WTC11 (cell line): Measurements from ENCODE around the gene ZNF521. TPM values are rescaled to one million over a fixed set of nuclear protein-coding genes. Genes with fewer than 3 reads are reported as not detected.

Experiments used
- ATAC-seq: fragments of 200-7000 bp; cut with Tn5 transposase; 2 replicates; pipeline ENCODE4 v1.10.0; 2021; ENCODE audit warnings: mild to moderate bottlenecking, moderate library complexity
- CTCF ChIA-PET: fragments of 300-600 bp; sonication (Branson Sonifier 250); formaldehyde crosslinking; loops from one replicate; lab custom pipeline; 2021; ENCODE audit warnings: antibody characterized with exemption; lab: Charles Lee
- POLR2A ChIA-PET: fragments of 350-600 bp; sonication (Branson Sonifier 250); formaldehyde crosslinking; loops from one replicate; lab custom pipeline; 2021; ENCODE audit warnings: antibody characterized with exemption; lab: Charles Lee
- DNase-seq: peaks from one replicate; pipeline ENCODE4 v3.0.0; 2021; ENCODE audit warnings: low spot score
- H3K27ac Mint-ChIP-seq: 2 replicates; pipeline ENCODE4 v1.8.0; 2021; ENCODE audit warnings: mixed read lengths
- H3K27me3 Mint-ChIP-seq: 2 replicates; pipeline ENCODE4 v1.8.0; 2021; ENCODE audit warnings: low read depth, mild to moderate bottlenecking, moderate library complexity, mixed read lengths
- H3K36me3 Mint-ChIP-seq: 2 replicates; pipeline ENCODE4 v1.8.0; 2021; ENCODE audit warnings: mixed read lengths
- H3K4me1 Mint-ChIP-seq: 2 replicates; pipeline ENCODE4 v1.8.0; 2022; ENCODE audit warnings: mixed read lengths
- H3K4me3 Mint-ChIP-seq: 2 replicates; pipeline ENCODE4 v1.8.0; 2021; ENCODE audit warnings: mild to moderate bottlenecking, moderate library complexity, mixed read lengths
- H3K9me3 Mint-ChIP-seq: 2 replicates; pipeline ENCODE4 v1.8.0; 2021; ENCODE audit warnings: mixed read lengths
- ARID4B ChIP-seq: sonication (generic); formaldehyde crosslinking; IDR thresholded peaks from 2 replicates; pipeline ENCODE4 v1.8.0; 2023; ENCODE audit warnings: missing genetic modification reagents, mild to moderate bottlenecking, borderline replicate concordance
- ELF4 ChIP-seq: sonication (generic); formaldehyde crosslinking; IDR thresholded peaks from 2 replicates; pipeline ENCODE4 v1.8.1; 2022; ENCODE audit warnings: low read depth, mild to moderate bottlenecking, moderate library complexity, missing genetic modification reagents
- ESRRA ChIP-seq: sonication (generic); formaldehyde crosslinking; IDR thresholded peaks from 2 replicates; pipeline ENCODE4 v1.8.1; 2022; ENCODE audit warnings: mild to moderate bottlenecking, missing genetic modification reagents, borderline replicate concordance
- ETV6 ChIP-seq: sonication (generic); formaldehyde crosslinking; IDR thresholded peaks from 2 replicates; pipeline ENCODE4 v1.8.1; 2022; ENCODE audit warnings: mild to moderate bottlenecking, missing genetic modification reagents
- FOXJ3 ChIP-seq: sonication (generic); formaldehyde crosslinking; IDR thresholded peaks from 2 replicates; pipeline ENCODE4 v1.9.0; 2021; ENCODE audit warnings: missing genetic modification reagents, mild to moderate bottlenecking, borderline replicate concordance
- HMGA2 ChIP-seq: fragments of 250-450 bp; sonication (Bioruptor Pico); IDR thresholded peaks from 2 replicates; pipeline ENCODE4 v1.4.0; 2021; ENCODE audit warnings: mild to moderate bottlenecking, moderate library complexity
- OVOL2 ChIP-seq: fragments of 250-450 bp; sonication (Bioruptor Pico); IDR thresholded peaks from 2 replicates; pipeline ENCODE4 v1.9.0; 2021; ENCODE audit warnings: mild to moderate bottlenecking, borderline replicate concordance
- RELA ChIP-seq: sonication (generic); formaldehyde crosslinking; IDR thresholded peaks from 2 replicates; pipeline ENCODE4 v1.8.1; 2022; ENCODE audit warnings: missing genetic modification reagents, mild to moderate bottlenecking, borderline replicate concordance
- ZBTB21 ChIP-seq: sonication (generic); formaldehyde crosslinking; IDR thresholded peaks from 2 replicates; pipeline ENCODE4 v1.8.1; 2023; ENCODE audit warnings: mild to moderate bottlenecking, missing genetic modification reagents, borderline replicate concordance
- ZNF138 ChIP-seq: sonication (generic); formaldehyde crosslinking; conservative IDR thresholded peaks from 2 replicates; pipeline ENCODE4 v1.8.1; 2022; ENCODE audit warnings: mild to moderate bottlenecking, moderate library complexity, missing genetic modification reagents
- ZNF263 ChIP-seq: sonication (generic); formaldehyde crosslinking; IDR thresholded peaks from 2 replicates; pipeline ENCODE4 v1.8.1; 2022; ENCODE audit warnings: low read depth, mild to moderate bottlenecking, moderate library complexity, missing genetic modification reagents
- ZNF425 ChIP-seq: fragments of 250-450 bp; sonication (Bioruptor Pico); conservative IDR thresholded peaks from 2 replicates; pipeline ENCODE4 v1.9.0; 2021; ENCODE audit warnings: mild to moderate bottlenecking
- total RNA-seq: library from RNA; stranded (reverse); gene quantifications from 3 replicates; pipeline ENCODE4 v1.2.3, GENCODE V29; 2021
- TF ChIP-seq, protein P1 (sequence below): sonication (generic); formaldehyde crosslinking; IDR thresholded peaks from 2 replicates; pipeline ENCODE4 v1.8.1; 2022; ENCODE audit warnings: missing genetic modification reagents, borderline replicate concordance
- TF ChIP-seq, protein P2 (sequence below): fragments of 200-600 bp; IDR thresholded peaks from 2 replicates; pipeline ENCODE4 v1.8.0; 2022; ENCODE audit warnings: antibody characterized with exemption
- TF ChIP-seq, protein P3 (sequence below): sonication (generic); formaldehyde crosslinking; IDR thresholded peaks from 2 replicates; pipeline ENCODE4 v1.8.1; 2023; ENCODE audit warnings: mild to moderate bottlenecking, moderate library complexity, missing genetic modification reagents

The ZNF521 gene
- total RNA-seq, 1 experiment from 2014 or later, result 15.3 TPM

- no peak for TF ChIP-seq ELF4 (CRISPR knock-in tag)
- TF ChIP-seq ZNF138 (CRISPR knock-in tag), result no peak
- no peak for TF ChIP-seq OVOL2
- no peak for TF ChIP-seq ARID4B (CRISPR knock-in tag)
Observed at GRCh38 chr18:25365242-25365641, 13.3 kb upstream of the ZNF521 start (continued).

DNA sequence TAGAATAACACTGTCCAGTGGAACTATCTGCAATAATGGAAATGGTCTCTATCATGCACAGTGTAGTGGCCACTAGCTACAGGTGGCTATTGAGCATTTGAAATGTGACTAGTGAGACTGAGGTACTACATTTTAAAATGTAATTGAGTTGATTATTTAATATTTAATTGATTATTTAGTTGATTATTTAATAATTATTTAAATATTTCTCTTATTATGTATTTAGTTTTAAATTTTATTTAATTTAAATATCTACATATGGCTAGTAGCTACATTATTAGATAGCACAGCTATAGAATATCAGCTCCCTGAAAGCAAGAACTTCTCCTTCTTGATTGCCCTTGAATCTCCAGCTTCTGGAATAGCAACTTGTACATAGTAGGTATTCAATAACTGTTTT, 12.8 kb upstream of the ZNF521 start:
- TF ChIP-seq HMGA2, result peak; percentile 99
- TF ChIP-seq, protein P1, sequence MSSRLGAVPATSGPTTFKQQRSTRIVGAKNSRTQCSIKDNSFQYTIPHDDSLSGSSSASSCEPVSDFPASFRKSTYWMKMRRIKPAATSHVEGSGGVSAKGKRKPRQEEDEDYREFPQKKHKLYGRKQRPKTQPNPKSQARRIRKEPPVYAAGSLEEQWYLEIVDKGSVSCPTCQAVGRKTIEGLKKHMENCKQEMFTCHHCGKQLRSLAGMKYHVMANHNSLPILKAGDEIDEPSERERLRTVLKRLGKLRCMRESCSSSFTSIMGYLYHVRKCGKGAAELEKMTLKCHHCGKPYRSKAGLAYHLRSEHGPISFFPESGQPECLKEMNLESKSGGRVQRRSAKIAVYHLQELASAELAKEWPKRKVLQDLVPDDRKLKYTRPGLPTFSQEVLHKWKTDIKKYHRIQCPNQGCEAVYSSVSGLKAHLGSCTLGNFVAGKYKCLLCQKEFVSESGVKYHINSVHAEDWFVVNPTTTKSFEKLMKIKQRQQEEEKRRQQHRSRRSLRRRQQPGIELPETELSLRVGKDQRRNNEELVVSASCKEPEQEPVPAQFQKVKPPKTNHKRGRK (CRISPR knock-in tag), result no peak
- ChIA-PET POLR2A (no interaction called here), CTCF (no interaction called here)
- Mint-ChIP-seq H3K27me3 (no peaks in the 10 kb centered on the region), H3K4me3 (no peak overlapping the region), H3K36me3 (no peaks in the 10 kb centered on the region), H3K9me3 (peaks cover 8% of the 10 kb centered on the region), H3K4me1 (no peaks in the 10 kb centered on the region), H3K27ac (no peak overlapping the region)
- no peak for ATAC-seq
- DNase-seq, result no peak

DNA sequence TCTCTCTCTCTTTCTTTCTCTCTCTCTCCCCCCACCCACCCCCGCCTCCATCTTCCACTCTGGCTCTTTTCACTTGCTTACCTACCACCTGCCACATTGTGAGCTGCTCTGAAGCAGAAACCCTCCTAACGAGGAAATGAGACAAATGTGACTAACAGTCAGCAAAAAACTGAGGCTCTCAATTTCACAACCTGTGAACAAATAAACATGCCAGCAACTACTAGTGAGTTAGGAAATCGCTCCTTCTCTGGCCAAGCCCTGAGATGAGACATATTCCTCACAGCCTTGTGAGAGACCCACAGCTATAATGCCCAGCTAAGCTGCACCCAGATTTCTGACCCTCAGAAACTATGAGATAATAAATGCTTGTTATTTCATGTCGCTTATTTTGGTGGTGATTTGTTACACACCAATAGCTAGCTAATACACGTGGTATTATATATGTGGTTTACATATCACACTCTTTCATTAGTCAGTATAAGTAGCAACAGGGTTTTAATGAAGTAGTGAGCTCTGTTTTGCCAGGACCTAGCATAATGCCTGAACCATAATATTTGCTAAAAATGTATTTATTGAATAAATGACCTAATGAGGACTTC, 8.4 kb upstream of the ZNF521 start:
- Mint-ChIP-seq H3K4me1 (no peaks in the 10 kb centered on the region), H3K36me3 (no peaks in the 10 kb centered on the region), H3K9me3 (no peaks in the 10 kb centered on the region), H3K27me3 (no peaks in the 10 kb centered on the region), H3K27ac (no peak overlapping the region), H3K4me3 (no peak overlapping the region)
- ATAC-seq (no peak), DNase-seq (no peak)
- CTCF ChIA-PET, result interaction anchor here (0.6 kb wide), 1 partner anchor 66 kb away, joined by 3 read pairs; no protein-coding TSS in a partner anchor
- POLR2A ChIA-PET, result interaction anchor here (0.7 kb wide), 1 partner anchor 99 kb away, joined by 5 read pairs; no protein-coding TSS in a partner anchor
- TF ChIP-seq ZNF263, result no peak
- no peak for TF ChIP-seq FOXJ3 (CRISPR knock-in tag)
- TF ChIP-seq ESRRA, result no peak
- TF ChIP-seq, all 79 proteins: peak for 0

GRCh38 chr18:25353080-25353479, 1.1 kb upstream of the ZNF521 start:
- Mint-ChIP-seq H3K27me3 (peaks cover 32% of the 10 kb centered on the region), H3K4me3 (peak overlapping the region; percentile 74), H3K9me3 (no peaks in the 10 kb centered on the region), H3K4me1 (peaks cover 16% of the 10 kb centered on the region), H3K27ac (no peak overlapping the region), H3K36me3 (no peaks in the 10 kb centered on the region)
- CTCF ChIA-PET, result interaction anchor here (0.7 to 1.1 kb wide), 2 partner anchors 148 to 366 kb away, joined by 3 to 4 read pairs; no protein-coding TSS in a partner anchor
- no peak for TF ChIP-seq RELA (CRISPR knock-in tag)
- no peak for TF ChIP-seq ETV6 (CRISPR knock-in tag)
- TF ChIP-seq, protein P2, sequence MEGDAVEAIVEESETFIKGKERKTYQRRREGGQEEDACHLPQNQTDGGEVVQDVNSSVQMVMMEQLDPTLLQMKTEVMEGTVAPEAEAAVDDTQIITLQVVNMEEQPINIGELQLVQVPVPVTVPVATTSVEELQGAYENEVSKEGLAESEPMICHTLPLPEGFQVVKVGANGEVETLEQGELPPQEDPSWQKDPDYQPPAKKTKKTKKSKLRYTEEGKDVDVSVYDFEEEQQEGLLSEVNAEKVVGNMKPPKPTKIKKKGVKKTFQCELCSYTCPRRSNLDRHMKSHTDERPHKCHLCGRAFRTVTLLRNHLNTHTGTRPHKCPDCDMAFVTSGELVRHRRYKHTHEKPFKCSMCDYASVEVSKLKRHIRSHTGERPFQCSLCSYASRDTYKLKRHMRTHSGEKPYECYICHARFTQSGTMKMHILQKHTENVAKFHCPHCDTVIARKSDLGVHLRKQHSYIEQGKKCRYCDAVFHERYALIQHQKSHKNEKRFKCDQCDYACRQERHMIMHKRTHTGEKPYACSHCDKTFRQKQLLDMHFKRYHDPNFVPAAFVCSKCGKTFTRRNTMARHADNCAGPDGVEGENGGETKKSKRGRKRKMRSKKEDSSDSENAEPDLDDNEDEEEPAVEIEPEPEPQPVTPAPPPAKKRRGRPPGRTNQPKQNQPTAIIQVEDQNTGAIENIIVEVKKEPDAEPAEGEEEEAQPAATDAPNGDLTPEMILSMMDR, result no peak
- TF ChIP-seq ZNF425 (CRISPR knock-in tag), result no peak
- no peak for TF ChIP-seq FOXJ3 (CRISPR knock-in tag)
- TF ChIP-seq ZBTB21, result no peak
- TF ChIP-seq, protein P3, sequence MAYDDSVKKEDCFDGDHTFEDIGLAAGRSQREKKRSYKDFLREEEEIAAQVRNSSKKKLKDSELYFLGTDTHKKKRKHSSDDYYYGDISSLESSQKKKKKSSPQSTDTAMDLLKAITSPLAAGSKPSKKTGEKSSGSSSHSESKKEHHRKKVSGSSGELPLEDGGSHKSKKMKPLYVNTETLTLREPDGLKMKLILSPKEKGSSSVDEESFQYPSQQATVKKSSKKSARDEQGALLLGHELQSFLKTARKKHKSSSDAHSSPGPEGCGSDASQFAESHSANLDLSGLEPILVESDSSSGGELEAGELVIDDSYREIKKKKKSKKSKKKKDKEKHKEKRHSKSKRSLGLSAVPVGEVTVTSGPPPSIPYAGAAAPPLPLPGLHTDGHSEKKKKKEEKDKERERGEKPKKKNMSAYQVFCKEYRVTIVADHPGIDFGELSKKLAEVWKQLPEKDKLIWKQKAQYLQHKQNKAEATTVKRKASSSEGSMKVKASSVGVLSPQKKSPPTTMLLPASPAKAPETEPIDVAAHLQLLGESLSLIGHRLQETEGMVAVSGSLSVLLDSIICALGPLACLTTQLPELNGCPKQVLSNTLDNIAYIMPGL (CRISPR knock-in tag), result no peak
- no peak for DNase-seq
- no peak for ATAC-seq
- POLR2A ChIA-PET, result no interaction called here
